ENCODE data around the gene SEC62.

SEC62 gene

DNA sequence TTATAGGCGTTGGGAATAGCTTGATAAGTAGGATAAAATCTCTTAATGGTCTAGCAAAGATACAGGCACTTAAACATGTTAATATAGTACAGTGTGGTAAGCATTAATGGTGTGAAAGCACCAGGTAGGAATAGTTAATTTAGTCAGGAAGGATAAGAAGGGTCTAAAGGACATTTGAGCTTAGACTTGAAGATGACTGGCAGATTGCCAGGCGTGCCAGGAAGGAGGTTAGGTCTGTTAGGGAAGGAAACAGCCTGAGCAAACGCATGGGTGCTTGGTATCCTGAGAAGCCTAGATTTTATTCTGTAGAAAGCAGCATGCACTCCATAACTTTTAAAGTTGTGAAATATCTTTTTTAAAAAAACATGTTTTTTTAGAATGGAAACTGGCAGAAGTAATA, 17.7 kb downstream of the SEC62 start:
- TF ChIP-seq, protein P1, sequence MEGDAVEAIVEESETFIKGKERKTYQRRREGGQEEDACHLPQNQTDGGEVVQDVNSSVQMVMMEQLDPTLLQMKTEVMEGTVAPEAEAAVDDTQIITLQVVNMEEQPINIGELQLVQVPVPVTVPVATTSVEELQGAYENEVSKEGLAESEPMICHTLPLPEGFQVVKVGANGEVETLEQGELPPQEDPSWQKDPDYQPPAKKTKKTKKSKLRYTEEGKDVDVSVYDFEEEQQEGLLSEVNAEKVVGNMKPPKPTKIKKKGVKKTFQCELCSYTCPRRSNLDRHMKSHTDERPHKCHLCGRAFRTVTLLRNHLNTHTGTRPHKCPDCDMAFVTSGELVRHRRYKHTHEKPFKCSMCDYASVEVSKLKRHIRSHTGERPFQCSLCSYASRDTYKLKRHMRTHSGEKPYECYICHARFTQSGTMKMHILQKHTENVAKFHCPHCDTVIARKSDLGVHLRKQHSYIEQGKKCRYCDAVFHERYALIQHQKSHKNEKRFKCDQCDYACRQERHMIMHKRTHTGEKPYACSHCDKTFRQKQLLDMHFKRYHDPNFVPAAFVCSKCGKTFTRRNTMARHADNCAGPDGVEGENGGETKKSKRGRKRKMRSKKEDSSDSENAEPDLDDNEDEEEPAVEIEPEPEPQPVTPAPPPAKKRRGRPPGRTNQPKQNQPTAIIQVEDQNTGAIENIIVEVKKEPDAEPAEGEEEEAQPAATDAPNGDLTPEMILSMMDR (IDR thresholded peaks at IDR 0.05; ENCODE audit: extremely low read depth, missing control alignments), result no peak
- DNase-seq (ENCODE audit: low spot score), result no peak

DNA sequence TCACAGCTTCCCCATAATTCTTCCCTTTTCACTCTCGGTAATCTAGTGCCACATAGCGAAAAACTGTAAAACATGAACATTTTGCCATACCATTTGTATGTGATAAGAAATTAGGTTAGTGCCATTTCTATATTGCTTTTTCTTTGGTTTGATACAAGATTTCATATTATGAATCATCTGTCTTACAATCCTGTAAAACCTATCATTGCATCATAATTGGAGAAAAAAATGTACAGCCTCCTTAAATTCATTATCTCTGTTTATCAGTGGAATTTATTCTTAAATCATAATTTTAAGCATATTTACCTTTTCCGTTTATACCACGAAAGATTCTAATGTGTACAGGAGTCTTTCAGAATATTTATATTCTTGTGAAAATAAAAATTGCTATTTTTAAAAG, 23.8 kb downstream of the SEC62 start:
- DNase-seq (ENCODE audit: low spot score), result no peak
- TF ChIP-seq, protein P1 (IDR thresholded peaks at IDR 0.05; ENCODE audit: extremely low read depth, missing control alignments), result no peak

DNA sequence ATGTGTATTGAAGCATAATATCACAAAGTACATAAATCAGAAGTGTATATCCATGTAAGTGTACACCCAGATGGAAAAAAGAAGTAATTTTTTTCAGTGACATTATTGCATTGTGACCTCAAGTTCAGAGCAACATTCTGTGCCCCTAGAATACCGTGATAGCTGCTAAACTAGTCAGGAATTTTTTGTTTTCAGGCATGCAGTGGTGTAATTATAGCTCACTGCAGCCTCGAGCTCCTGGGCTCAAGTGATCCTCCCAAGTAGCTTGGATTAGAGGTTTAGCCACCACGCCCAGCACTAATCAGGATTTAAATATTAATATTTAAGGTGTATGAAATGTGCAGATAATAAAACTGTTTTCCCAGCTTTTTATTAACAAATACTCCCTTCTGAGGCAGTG, 25.5 kb downstream of the SEC62 start:
- TF ChIP-seq, protein P1 (IDR thresholded peaks at IDR 0.05; ENCODE audit: extremely low read depth, missing control alignments), result no peak

DNA sequence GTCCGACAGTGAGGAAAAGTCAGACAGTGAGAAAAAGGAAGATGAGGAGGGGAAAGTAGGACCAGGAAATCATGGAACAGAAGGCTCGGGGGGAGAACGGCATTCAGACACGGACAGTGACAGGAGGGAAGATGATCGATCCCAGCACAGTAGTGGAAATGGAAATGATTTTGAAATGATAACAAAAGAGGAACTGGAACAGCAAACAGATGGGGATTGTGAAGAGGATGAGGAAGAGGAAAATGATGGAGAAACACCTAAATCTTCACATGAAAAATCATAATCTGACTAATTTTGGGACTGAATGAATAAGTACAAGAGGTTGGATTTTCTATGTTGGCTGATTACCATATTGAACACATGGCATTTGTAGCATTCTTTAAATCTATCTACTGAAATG, 26.2 kb downstream of the SEC62 start:
- no peak for DNase-seq (ENCODE audit: low spot score)
- TF ChIP-seq, protein P1 (IDR thresholded peaks at IDR 0.05; ENCODE audit: extremely low read depth, missing control alignments), result no peak

More for the DNA sequence above, 25.5 kb downstream of the SEC62 start:
- DNase-seq (ENCODE audit: low spot score), result no peak

DNA sequence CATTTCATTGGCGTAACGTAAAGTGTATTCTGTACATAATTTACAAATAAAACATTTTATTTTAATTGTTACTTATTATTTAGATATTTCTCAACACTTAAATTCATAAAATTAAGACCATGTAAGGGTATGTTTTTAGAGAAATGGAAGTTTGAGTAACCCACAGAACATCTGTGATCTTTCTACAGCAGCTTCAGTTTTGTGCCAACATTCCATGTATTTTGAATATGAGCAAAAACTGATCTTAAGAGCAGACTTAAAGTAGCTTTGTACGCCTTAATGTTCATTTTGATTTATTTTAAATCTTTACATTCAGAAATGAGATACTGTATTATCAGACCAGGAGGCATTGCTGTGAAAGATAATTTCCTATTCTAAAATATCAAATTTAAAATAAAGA, 27.2 kb downstream of the SEC62 start:
- no peak for DNase-seq (ENCODE audit: low spot score)
- TF ChIP-seq, protein P1 (IDR thresholded peaks at IDR 0.05; ENCODE audit: extremely low read depth, missing control alignments), result no peak

DNA sequence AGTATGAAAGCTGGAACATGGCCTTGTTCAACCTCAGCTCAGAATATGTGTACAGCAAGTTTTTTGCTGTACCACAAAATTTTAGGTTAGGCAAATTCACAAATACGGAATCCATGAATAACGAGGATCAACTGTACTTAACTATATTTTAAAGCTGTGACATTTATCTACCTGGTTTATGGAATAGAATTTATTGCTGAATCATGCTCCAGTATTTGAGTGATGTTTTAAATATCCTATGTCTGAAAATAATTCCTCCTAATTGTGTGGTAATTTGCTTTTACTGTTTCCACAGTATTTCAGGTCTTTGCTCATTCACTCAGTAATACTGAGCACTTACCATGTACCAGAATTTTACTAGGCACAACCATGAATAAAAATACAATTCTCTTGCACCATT, 29.5 kb downstream of the SEC62 start:
- TF ChIP-seq, protein P1 (IDR thresholded peaks at IDR 0.05; ENCODE audit: extremely low read depth, missing control alignments), result no peak
- no peak for DNase-seq (ENCODE audit: low spot score)

DNA sequence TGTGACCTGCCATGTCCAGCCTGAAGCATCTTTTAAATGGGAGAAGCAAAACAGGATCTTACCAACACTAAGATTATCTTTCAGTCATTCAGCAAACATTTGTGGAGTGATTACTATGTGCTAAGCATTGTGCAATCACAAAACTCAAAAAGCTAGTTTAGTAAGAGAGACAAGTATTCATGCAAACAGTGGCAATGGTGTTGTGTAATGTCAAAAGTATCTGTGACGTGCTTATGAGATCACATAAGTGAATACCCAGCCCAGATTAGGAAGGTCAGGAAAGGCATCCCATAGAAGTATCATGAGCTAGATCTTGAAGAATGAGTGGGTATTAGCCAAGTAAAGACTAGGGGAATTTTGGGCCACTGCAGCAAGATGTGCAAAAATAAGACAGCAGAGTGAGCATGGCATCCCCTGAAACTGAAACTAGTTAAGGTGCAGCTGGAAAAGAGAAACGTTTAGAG, 32.1 kb downstream of the SEC62 start:
- DNase-seq (ENCODE audit: low spot score), result no peak
- TF ChIP-seq, protein P1 (IDR thresholded peaks at IDR 0.05; ENCODE audit: extremely low read depth, missing control alignments), result no peak

Data from GM20000 (cell line).